ENCODE measurements around the gene MRGPRF.

MRGPRF gene

GRCh38 chr11:68983801-68984200 lies 29.2 kb downstream of the MRGPRF start:
- no peak overlapping the region for H4K8ac ChIP-seq (ENCODE audit: low read depth, low read length)
- no peak overlapping the region for H3K4ac ChIP-seq (ENCODE audit: low read depth, low read length)
- no peak overlapping the region for H3K9ac ChIP-seq (ENCODE audit: low read length)
- no peak overlapping the region for H3K18ac ChIP-seq (ENCODE audit: low read length)
- H4K5ac ChIP-seq (ENCODE audit: low read length), result no peak overlapping the region
- H3K23ac ChIP-seq (ENCODE audit: low read length), result no peak overlapping the region
- no peak overlapping the region for H3K4me3 ChIP-seq (ENCODE audit: low read length)
- no peak overlapping the region for H3K27ac ChIP-seq (ENCODE audit: low read depth, low read length)
- H2BK15ac ChIP-seq (replicated peaks; ENCODE audit: low read depth), result no peak overlapping the region
- H3K27me3 ChIP-seq (ENCODE audit: insufficient read depth, low read length, poor library complexity), result no peaks in the 10 kb centered on the region
- no CpG with 5 or more reads among the region's 6 CpGs for WGBS (ENCODE audit: extremely low coverage, insufficient coverage, low lambda C conversion rate)
- H2BK5ac ChIP-seq (ENCODE audit: low read length), result no peak overlapping the region
- H3K79me1 ChIP-seq (ENCODE audit: low read length), result no peaks in the 10 kb centered on the region
- H3K56ac ChIP-seq (ENCODE audit: low read length), result no peak overlapping the region
- H3K79me2 ChIP-seq (ENCODE audit: control insufficient read depth, insufficient read depth, low read length), result no peaks in the 10 kb centered on the region
- H3K36me3 ChIP-seq (ENCODE audit: control insufficient read depth, insufficient read depth, low read length), result no peaks in the 10 kb centered on the region
- H2AK5ac ChIP-seq (ENCODE audit: low read length), result no peak overlapping the region
- H2BK120ac ChIP-seq (ENCODE audit: low read depth, low read length), result no peak overlapping the region
- no peak for DNase-seq
- H3K4me1 ChIP-seq (ENCODE audit: control insufficient read depth, low read depth, low read length), result no peaks in the 10 kb centered on the region
- no peak overlapping the region for H3K4me2 ChIP-seq (ENCODE audit: low read length)

GRCh38 chr11:68982134-68982533 lies 30.9 kb downstream of the MRGPRF start:
- DNase-seq, result no peak
- Histone ChIP-seq H4K8ac (ENCODE audit: low read depth, low read length) (no peak overlapping the region), H3K27me3 (ENCODE audit: insufficient read depth, low read length, poor library complexity) (no peaks in the 10 kb centered on the region), H3K56ac (ENCODE audit: low read length) (no peak overlapping the region), H2BK120ac (ENCODE audit: low read depth, low read length) (no peak overlapping the region), H3K4me3 (ENCODE audit: low read length) (no peak overlapping the region), H3K4me1 (ENCODE audit: control insufficient read depth, low read depth, low read length) (no peaks in the 10 kb centered on the region), H3K23ac (ENCODE audit: low read length) (no peak overlapping the region), H3K4me2 (ENCODE audit: low read length) (no peak overlapping the region), H3K18ac (ENCODE audit: low read length) (no peak overlapping the region), H3K79me1 (ENCODE audit: low read length) (no peaks in the 10 kb centered on the region), H2BK5ac (ENCODE audit: low read length) (no peak overlapping the region), H3K36me3 (ENCODE audit: control insufficient read depth, insufficient read depth, low read length) (no peaks in the 10 kb centered on the region), H4K5ac (ENCODE audit: low read length) (no peak overlapping the region), H2BK15ac (replicated peaks; ENCODE audit: low read depth) (no peak overlapping the region), H2AK5ac (ENCODE audit: low read length) (no peak overlapping the region), H3K9ac (ENCODE audit: low read length) (no peak overlapping the region), H3K27ac (ENCODE audit: low read depth, low read length) (no peak overlapping the region), H3K79me2 (ENCODE audit: control insufficient read depth, insufficient read depth, low read length) (no peaks in the 10 kb centered on the region), H3K4ac (ENCODE audit: low read depth, low read length) (no peak overlapping the region)
- WGBS (ENCODE audit: extremely low coverage, insufficient coverage, low lambda C conversion rate), result no CpG with 5 or more reads among the region's 2 CpGs

- no peak within 1 kb of the TSS for H3K4me3 ChIP-seq (ENCODE audit: low read length)
- no peak within 1 kb of the TSS for H3K27ac ChIP-seq (ENCODE audit: low read depth, low read length)
- no peaks in the 10 kb centered on the region for H3K4me1 ChIP-seq (ENCODE audit: control insufficient read depth, low read depth, low read length)
- H2BK120ac ChIP-seq (ENCODE audit: low read depth, low read length), result no peak within 1 kb of the TSS
- DNase-seq, result no peak
- no peak within 1 kb of the TSS for H3K9ac ChIP-seq (ENCODE audit: low read length)
- H3K79me1 ChIP-seq (ENCODE audit: low read length), result no peaks in the 10 kb centered on the region
- WGBS (ENCODE audit: extremely low coverage, insufficient coverage, low lambda C conversion rate), result no CpG with 5 or more reads among the region's 8 CpGs
- no peak within 1 kb of the TSS for H2BK5ac ChIP-seq (ENCODE audit: low read length)
- H3K79me2 ChIP-seq (ENCODE audit: control insufficient read depth, insufficient read depth, low read length), result no peaks in the 10 kb centered on the region
- no peak within 1 kb of the TSS for H3K23ac ChIP-seq (ENCODE audit: low read length)
- no peaks in the 10 kb centered on the region for H3K36me3 ChIP-seq (ENCODE audit: control insufficient read depth, insufficient read depth, low read length)
- H3K18ac ChIP-seq (ENCODE audit: low read length), result no peak within 1 kb of the TSS
- H4K5ac ChIP-seq (ENCODE audit: low read length), result no peak within 1 kb of the TSS
- H3K4ac ChIP-seq (ENCODE audit: low read depth, low read length), result no peak within 1 kb of the TSS
- no peak within 1 kb of the TSS for H2AK5ac ChIP-seq (ENCODE audit: low read length)
- no peak within 1 kb of the TSS for H3K56ac ChIP-seq (ENCODE audit: low read length)
- H2BK15ac ChIP-seq (replicated peaks; ENCODE audit: low read depth), result no peak within 1 kb of the TSS
- no peaks in the 10 kb centered on the region for H3K27me3 ChIP-seq (ENCODE audit: insufficient read depth, low read length, poor library complexity)
- no peak within 1 kb of the TSS for H4K8ac ChIP-seq (ENCODE audit: low read depth, low read length)
- H3K4me2 ChIP-seq (ENCODE audit: low read length), result no peak within 1 kb of the TSS
Observed at GRCh38 chr11:68980776-68981065, 32.3 kb downstream of the MRGPRF start, which contains the start of gene MRGPRD. Gene MRGPRD (minus strand): TSS chr11:68980986. CDS start chr11:68980986, 0 bp downstream.

GRCh38 chr11:68979931-68980775 lies 32.9 kb downstream of the MRGPRF start:
- H2AK5ac ChIP-seq (ENCODE audit: low read length), result no peak overlapping the region
- no peaks in the 10 kb centered on the region for H3K4me1 ChIP-seq (ENCODE audit: control insufficient read depth, low read depth, low read length)
- no peaks in the 10 kb centered on the region for H3K79me2 ChIP-seq (ENCODE audit: control insufficient read depth, insufficient read depth, low read length)
- H3K4me3 ChIP-seq (ENCODE audit: low read length), result no peak overlapping the region
- no peak overlapping the region for H3K9ac ChIP-seq (ENCODE audit: low read length)
- no CpG with 5 or more reads among the region's 33 CpGs for WGBS (ENCODE audit: extremely low coverage, insufficient coverage, low lambda C conversion rate)
- no peak overlapping the region for H4K8ac ChIP-seq (ENCODE audit: low read depth, low read length)
- no peaks in the 10 kb centered on the region for H3K36me3 ChIP-seq (ENCODE audit: control insufficient read depth, insufficient read depth, low read length)
- H3K23ac ChIP-seq (ENCODE audit: low read length), result no peak overlapping the region
- H2BK15ac ChIP-seq (replicated peaks; ENCODE audit: low read depth), result no peak overlapping the region
- H3K27me3 ChIP-seq (ENCODE audit: insufficient read depth, low read length, poor library complexity), result no peaks in the 10 kb centered on the region
- no peak overlapping the region for H4K5ac ChIP-seq (ENCODE audit: low read length)
- H3K4me2 ChIP-seq (ENCODE audit: low read length), result no peak overlapping the region
- DNase-seq, result no peak
- H3K56ac ChIP-seq (ENCODE audit: low read length), result no peak overlapping the region
- no peak overlapping the region for H2BK5ac ChIP-seq (ENCODE audit: low read length)
- H3K79me1 ChIP-seq (ENCODE audit: low read length), result no peaks in the 10 kb centered on the region
- no peak overlapping the region for H3K18ac ChIP-seq (ENCODE audit: low read length)
- H3K27ac ChIP-seq (ENCODE audit: low read depth, low read length), result no peak overlapping the region
- no peak overlapping the region for H3K4ac ChIP-seq (ENCODE audit: low read depth, low read length)
- no peak overlapping the region for H2BK120ac ChIP-seq (ENCODE audit: low read depth, low read length)

- no peak for DNase-seq
Observed at GRCh38 chr11:68978931-68979594, 34.0 kb downstream of the MRGPRF start.

More at GRCh38 chr11:68978931-68979594, 34.0 kb downstream of the MRGPRF start:
- no peak overlapping the region for H2BK15ac ChIP-seq (replicated peaks; ENCODE audit: low read depth)
- H3K9ac ChIP-seq (ENCODE audit: low read length), result no peak overlapping the region
- no peak overlapping the region for H3K23ac ChIP-seq (ENCODE audit: low read length)
- no peaks in the 10 kb centered on the region for H3K36me3 ChIP-seq (ENCODE audit: control insufficient read depth, insufficient read depth, low read length)
- H3K79me1 ChIP-seq (ENCODE audit: low read length), result no peaks in the 10 kb centered on the region
- H3K27me3 ChIP-seq (ENCODE audit: insufficient read depth, low read length, poor library complexity), result no peaks in the 10 kb centered on the region
- no peaks in the 10 kb centered on the region for H3K79me2 ChIP-seq (ENCODE audit: control insufficient read depth, insufficient read depth, low read length)
- H3K18ac ChIP-seq (ENCODE audit: low read length), result no peak overlapping the region
- H4K5ac ChIP-seq (ENCODE audit: low read length), result no peak overlapping the region
- no peak overlapping the region for H3K4me3 ChIP-seq (ENCODE audit: low read length)
- H3K4me2 ChIP-seq (ENCODE audit: low read length), result no peak overlapping the region
- no peak overlapping the region for H3K27ac ChIP-seq (ENCODE audit: low read depth, low read length)
- no peak overlapping the region for H3K56ac ChIP-seq (ENCODE audit: low read length)
- H2AK5ac ChIP-seq (ENCODE audit: low read length), result no peak overlapping the region
- H3K4ac ChIP-seq (ENCODE audit: low read depth, low read length), result no peak overlapping the region
- no peak overlapping the region for H4K8ac ChIP-seq (ENCODE audit: low read depth, low read length)
- no peak overlapping the region for H2BK5ac ChIP-seq (ENCODE audit: low read length)
- no CpG with 5 or more reads among the region's 15 CpGs for WGBS (ENCODE audit: extremely low coverage, insufficient coverage, low lambda C conversion rate)
- no peak overlapping the region for H2BK120ac ChIP-seq (ENCODE audit: low read depth, low read length)
- no peaks in the 10 kb centered on the region for H3K4me1 ChIP-seq (ENCODE audit: control insufficient read depth, low read depth, low read length)
